PC-9 (cell line): Measurements from ENCODE around the gene MARK1. TPM values are rescaled to one million over a fixed set of nuclear protein-coding genes. Genes with fewer than 3 reads are reported as not detected.

Source experiments
- Bru-seq: library from RNA; stranded (reverse); fragments of 400-500 nt; gene quantifications from one replicate; lab custom pipeline; 2021; lab: Mats Ljungman, UMichigan
- BruChase-seq, 2 experiments: library from RNA; stranded (reverse); fragments of 400-500 nt; gene quantifications; one replicate each; lab custom pipeline; 2021; lab: Mats Ljungman, UMichigan
- BruUV-seq: library from RNA; stranded (reverse); fragments of 400-500 nt; replicated peaks from 2 replicates; lab custom pipeline; 2021; lab: Mats Ljungman, UMichigan
- CTCF ChIA-PET: fragments of 300-600 bp; sonication (Branson Sonifier 250); formaldehyde crosslinking; loops from one replicate; lab custom pipeline; 2022; ENCODE audit warnings: antibody characterized with exemption; lab: Charles Lee
- POLR2A ChIA-PET: fragments of 300-600 bp; sonication (Branson Sonifier 250); formaldehyde crosslinking; loops from one replicate; lab custom pipeline; 2022; ENCODE audit warnings: antibody characterized with exemption; ENCODE audit not compliant: unreplicated experiment; lab: Charles Lee
- DNase-seq, 2 experiments: peaks; one replicate each; pipeline versions ENCODE4 v3.0.0 to v3.0.0-alpha.2; 2015 to 2022; ENCODE audit warnings: mixed read lengths in 1 of 2
- H2AFZ ChIP-seq: fragments of 200-600 bp; sonication (generic); 2 replicates; pipeline ENCODE4 v1.8.1; 2017; ENCODE audit warnings: antibody characterized with exemption
- H3F3A ChIP-seq: fragments of 200-600 bp; sonication (generic); 2 replicates; pipeline ENCODE4 v1.8.1; 2017; ENCODE audit warnings: antibody characterized with exemption, mild to moderate bottlenecking, low read depth; ENCODE audit not compliant: insufficient read depth
- H3K27ac ChIP-seq: fragments of 200-600 bp; sonication (generic); 2 replicates; pipeline ENCODE4 v1.6.1; 2016; ENCODE audit warnings: mixed run types
- H3K27me3 ChIP-seq: fragments of 200-600 bp; sonication (generic); 2 replicates; pipeline ENCODE4 v1.6.1; 2016; ENCODE audit warnings: low read depth, mixed run types; ENCODE audit not compliant: insufficient read depth
- H3K36me3 ChIP-seq: fragments of 200-600 bp; sonication (generic); 2 replicates; pipeline ENCODE4 v1.6.1; 2016; ENCODE audit warnings: low read depth, mixed run types
- H3K4me1 ChIP-seq: fragments of 200-600 bp; sonication (generic); replicated peaks from 2 replicates; pipeline ENCODE4 v1.6.1; 2016; ENCODE audit warnings: mixed run types; ENCODE audit not compliant: insufficient read depth
- H3K4me2 ChIP-seq: fragments of 200-600 bp; sonication (generic); 2 replicates; pipeline ENCODE4 v1.6.1; 2017; ENCODE audit warnings: mixed run types
- H3K4me3 ChIP-seq: fragments of 200-600 bp; sonication (generic); 2 replicates; pipeline ENCODE4 v1.6.1; 2016; ENCODE audit warnings: mixed run types
- H3K79me2 ChIP-seq: fragments of 200-600 bp; sonication (generic); 2 replicates; pipeline ENCODE4 v1.6.1; 2017; ENCODE audit warnings: low read depth, mixed run types
- H3K9me2 ChIP-seq: fragments of 200-600 bp; sonication (generic); 2 replicates; pipeline ENCODE4 v1.8.1; 2017; ENCODE audit warnings: mild to moderate bottlenecking; ENCODE audit not compliant: insufficient read depth
- H3K9me3 ChIP-seq: fragments of 200-600 bp; sonication (generic); 2 replicates; pipeline ENCODE4 v1.8.1; 2016; ENCODE audit warnings: low read depth; ENCODE audit not compliant: insufficient read depth
- H4K20me1 ChIP-seq: fragments of 200-600 bp; sonication (generic); 2 replicates; pipeline ENCODE4 v1.8.1; 2017; ENCODE audit not compliant: insufficient read depth
- CTCF ChIP-seq: fragments of 200-600 bp; sonication (generic); conservative IDR thresholded peaks from 2 replicates; pipeline ENCODE4 v1.6.1; 2017; ENCODE audit warnings: mixed run types, antibody characterized with exemption, mild to moderate bottlenecking, moderate library complexity
- EZH2 ChIP-seq: fragments of 200-600 bp; sonication (generic); IDR thresholded peaks from 2 replicates; pipeline ENCODE4 v1.8.0; 2017; ENCODE audit warnings: antibody characterized with exemption, low read depth
- intact Hi-C: fragments of 100-400 bp; cut with micrococcal nuclease; formaldehyde crosslinking; loops from one replicate; pipeline ENCODE4 v1.10.0; 2022; ENCODE audit not compliant: unreplicated experiment
- long read RNA-seq: library from polyadenylated mRNA; stranded (forward); transcript quantifications from one replicate; pipeline ENCODE4 v2.0.0, GENCODE V29; 2022
- total RNA-seq: library from RNA; stranded (reverse); gene quantifications from 2 replicates; pipeline ENCODE4 v1.2.3, GENCODE V29; 2021

MARK1 gene
- total RNA-seq (0.93 and 1.9 TPM in 2 replicates), Bru-seq, nascent RNA (percentile 40 among the genes with signal in this experiment), BruChase-seq, experiment 1, labeled RNA remaining after a 2-hour chase (percentile 36 among the genes with signal in this experiment), BruChase-seq, experiment 2, labeled RNA remaining after a 6-hour chase (percentile 23 among the genes with signal in this experiment)
- long read RNA-seq, partial matches to known transcripts = 0 of 3 reads
- long read RNA-seq, other reads (novel, unspliced or antisense) = 0 of 3 reads

- Histone ChIP-seq H3K36me3 (no peaks in the 10 kb centered on the region), H4K20me1 (no peaks in the 10 kb centered on the region), H3K4me3 (peak within 1 kb of the TSS; percentile 97), H3K4me2 (peak within 1 kb of the TSS; percentile 78), H3F3A (no peaks in the 10 kb centered on the region), H2AFZ (peak within 1 kb of the TSS; percentile 98), H3K9me2 (no peaks in the 10 kb centered on the region), H3K27ac (no peak within 1 kb of the TSS), H3K9me3 (no peaks in the 10 kb centered on the region), H3K27me3 (no peaks in the 10 kb centered on the region), H3K4me1 (peaks cover 28% of the 10 kb centered on the region), H3K79me2 (no peaks in the 10 kb centered on the region)
- intact Hi-C loops = loop anchor here (5.0 kb wide), 2 partner anchors 231 to 249 kb away; no protein-coding TSS in a partner anchor
- TF ChIP-seq CTCF (no peak), EZH2 (no peak)
- no TSS peak for BruUV-seq
- POLR2A ChIA-PET = no interaction called here
- peak; percentile 38 to 64 for DNase-seq
- CTCF ChIA-PET = interaction anchor here (0.6 kb wide), 1 partner anchor 23 kb away, joined by 5 read pairs; no protein-coding TSS in a partner anchor
Measured at GRCh38 chr1:220527908-220528678, at the start of gene MARK1. TSS of gene MARK1 (plus strand) at chr1:220528136. CDS start at chr1:220528823, 687 bp downstream.

- no peak for DNase-seq
- Histone ChIP-seq H3K4me1 (peaks cover 12% of the 10 kb centered on the region), H3K27ac (no peak overlapping the region), H3F3A (peaks cover 21% of the 10 kb centered on the region), H3K4me3 (no peak overlapping the region), H3K36me3 (no peaks in the 10 kb centered on the region), H3K27me3 (no peaks in the 10 kb centered on the region), H3K9me3 (no peaks in the 10 kb centered on the region), H3K9me2 (no peaks in the 10 kb centered on the region), H3K79me2 (no peaks in the 10 kb centered on the region), H3K4me2 (no peak overlapping the region), H2AFZ (no peak overlapping the region), H4K20me1 (no peaks in the 10 kb centered on the region)
- CTCF ChIA-PET = no interaction called here
- POLR2A ChIA-PET = no interaction called here
- intact Hi-C loops = no loop called here
- BruUV-seq = no TSS peak
- no peak for TF ChIP-seq EZH2
- TF ChIP-seq CTCF = no peak
Measured at GRCh38 chr1:220483700-220484099, 44.2 kb upstream of the MARK1 start.

GRCh38 chr1:220484135-220484534, 43.8 kb upstream of the MARK1 start:
- H3K9me2 ChIP-seq = no peaks in the 10 kb centered on the region
- no TSS peak for BruUV-seq
- no peaks in the 10 kb centered on the region for H3K9me3 ChIP-seq
- no peak for DNase-seq
- peaks cover 12% of the 10 kb centered on the region for H3K4me1 ChIP-seq
- H3K36me3 ChIP-seq = no peaks in the 10 kb centered on the region
- no peak overlapping the region for H2AFZ ChIP-seq
- intact Hi-C loops = no loop called here
- ChIA-PET POLR2A (no interaction called here), CTCF (no interaction called here)
- H3K4me2 ChIP-seq = no peak overlapping the region
- TF ChIP-seq EZH2 = no peak
- no peak for TF ChIP-seq CTCF
- H3K27me3 ChIP-seq = no peaks in the 10 kb centered on the region
- no peaks in the 10 kb centered on the region for H4K20me1 ChIP-seq
- H3K27ac ChIP-seq = no peak overlapping the region
- H3K79me2 ChIP-seq = no peaks in the 10 kb centered on the region
- H3F3A ChIP-seq = peaks cover 21% of the 10 kb centered on the region
- H3K4me3 ChIP-seq = no peak overlapping the region
